ENCODE measurements around the gene CCDC89.

CCDC89 gene

GRCh38 chr11:85652786-85653447 lies 33.1 kb downstream of the CCDC89 start:
- no peak for DNase-seq (ENCODE audit: low spot score)

GRCh38 chr11:85651118-85651517 lies 34.9 kb downstream of the CCDC89 start:
- no peak for DNase-seq (ENCODE audit: low spot score)

GRCh38 chr11:85647604-85648299 lies 38.2 kb downstream of the CCDC89 start, which contains the start of gene TMEM126A:
Gene TMEM126A (plus strand): TSS chr11:85647967. CDS start chr11:85650256, 2,289 bp downstream.
- peak; percentile 88 for DNase-seq (ENCODE audit: low spot score)

- DNase-seq (ENCODE audit: low spot score), result no peak
Observed at GRCh38 chr11:85647078-85647477, 38.9 kb downstream of the CCDC89 start.

- no peak for DNase-seq (ENCODE audit: low spot score)
Observed at GRCh38 chr11:85643191-85643614, 42.8 kb downstream of the CCDC89 start.

- DNase-seq (ENCODE audit: low spot score), result no peak
Observed at GRCh38 chr11:85634747-85635146, 51.2 kb downstream of the CCDC89 start.

Data from RKO (cell line).